ENCODE measurements around the gene SMPD3. TPM values are rescaled to one million over a fixed set of nuclear protein-coding genes. Genes with fewer than 3 reads are reported as not detected.

The SMPD3 gene
- total RNA-seq, 1 experiment from 2014 or later = 0.04 TPM

- Histone ChIP-seq H3K27ac (no peak overlapping the region), H3K27me3 (no peaks in the 10 kb centered on the region), H3K9me3 (replicated peaks) (no peaks in the 10 kb centered on the region), H3K36me3 (no peaks in the 10 kb centered on the region), H3K4me1 (no peaks in the 10 kb centered on the region), H3K4me3 (no peak overlapping the region)
- DNase-seq = no peak
Measured at GRCh38 chr16:68480084-68480995, 32.0 kb upstream of the SMPD3 start.

- no peak overlapping the region for H3K27ac ChIP-seq
- no peaks in the 10 kb centered on the region for H3K9me3 ChIP-seq (replicated peaks)
- no peak for DNase-seq
- H3K4me3 ChIP-seq = no peak overlapping the region
- no peaks in the 10 kb centered on the region for H3K27me3 ChIP-seq
- no peaks in the 10 kb centered on the region for H3K36me3 ChIP-seq
- no peaks in the 10 kb centered on the region for H3K4me1 ChIP-seq
Measured at GRCh38 chr16:68479271-68479670, 31.0 kb upstream of the SMPD3 start.

- Histone ChIP-seq H3K4me3 (no peak overlapping the region), H3K4me1 (no peaks in the 10 kb centered on the region), H3K9me3 (replicated peaks) (no peaks in the 10 kb centered on the region)
Measured at GRCh38 chr16:68478526-68479250, 30.4 kb upstream of the SMPD3 start.

GRCh38 chr16:68475071-68475470 is 26.8 kb upstream of the SMPD3 start:
- DNase-seq = no peak
- no peak overlapping the region for H3K4me3 ChIP-seq
- no peak overlapping the region for H3K27ac ChIP-seq
- no peaks in the 10 kb centered on the region for H3K4me1 ChIP-seq
- no peaks in the 10 kb centered on the region for H3K27me3 ChIP-seq
- H3K9me3 ChIP-seq (replicated peaks) = no peaks in the 10 kb centered on the region
- no peaks in the 10 kb centered on the region for H3K36me3 ChIP-seq

More at GRCh38 chr16:68478526-68479250, 30.4 kb upstream of the SMPD3 start:
- Histone ChIP-seq H3K27ac (no peak overlapping the region), H3K36me3 (no peaks in the 10 kb centered on the region), H3K27me3 (no peaks in the 10 kb centered on the region)
- no peak for DNase-seq

GRCh38 chr16:68473358-68474070 is 25.2 kb upstream of the SMPD3 start:
- no peaks in the 10 kb centered on the region for H3K4me1 ChIP-seq
- H3K27ac ChIP-seq = no peak overlapping the region
- no peaks in the 10 kb centered on the region for H3K36me3 ChIP-seq
- no peaks in the 10 kb centered on the region for H3K9me3 ChIP-seq (replicated peaks)
- H3K4me3 ChIP-seq = no peak overlapping the region
- no peak for DNase-seq
- H3K27me3 ChIP-seq = no peaks in the 10 kb centered on the region

GRCh38 chr16:68472581-68472980 is 24.3 kb upstream of the SMPD3 start:
- Histone ChIP-seq H3K4me3 (no peak overlapping the region), H3K4me1 (no peaks in the 10 kb centered on the region), H3K27me3 (no peaks in the 10 kb centered on the region), H3K9me3 (replicated peaks) (no peaks in the 10 kb centered on the region), H3K27ac (no peak overlapping the region), H3K36me3 (no peaks in the 10 kb centered on the region)
- no peak for DNase-seq

- no peaks in the 10 kb centered on the region for H3K36me3 ChIP-seq
Measured at GRCh38 chr16:68470461-68471150, 22.3 kb upstream of the SMPD3 start.

GRCh38 chr16:68469796-68470460 is 21.6 kb upstream of the SMPD3 start:
- Histone ChIP-seq H3K27ac (no peak overlapping the region), H3K4me1 (no peaks in the 10 kb centered on the region), H3K9me3 (replicated peaks) (no peaks in the 10 kb centered on the region), H3K4me3 (no peak overlapping the region), H3K27me3 (no peaks in the 10 kb centered on the region), H3K36me3 (no peaks in the 10 kb centered on the region)
- no peak for DNase-seq

More at GRCh38 chr16:68470461-68471150, 22.3 kb upstream of the SMPD3 start:
- no peak overlapping the region for H3K27ac ChIP-seq
- H3K9me3 ChIP-seq (replicated peaks) = no peaks in the 10 kb centered on the region
- no peaks in the 10 kb centered on the region for H3K4me1 ChIP-seq
- no peak for DNase-seq
- no peaks in the 10 kb centered on the region for H3K27me3 ChIP-seq
- H3K4me3 ChIP-seq = no peak overlapping the region

GRCh38 chr16:68468842-68469241 is 20.5 kb upstream of the SMPD3 start:
- DNase-seq = no peak
- H3K27ac ChIP-seq = no peak overlapping the region
- H3K9me3 ChIP-seq (replicated peaks) = no peaks in the 10 kb centered on the region
- H3K36me3 ChIP-seq = no peaks in the 10 kb centered on the region
- no peak overlapping the region for H3K4me3 ChIP-seq
- no peaks in the 10 kb centered on the region for H3K4me1 ChIP-seq
- no peaks in the 10 kb centered on the region for H3K27me3 ChIP-seq

- H3K36me3 ChIP-seq = no peaks in the 10 kb centered on the region
- DNase-seq = no peak
Measured at GRCh38 chr16:68466174-68466573, 17.9 kb upstream of the SMPD3 start.

GRCh38 chr16:68463904-68464303 is 15.6 kb upstream of the SMPD3 start:
- no peaks in the 10 kb centered on the region for H3K27me3 ChIP-seq
- no peaks in the 10 kb centered on the region for H3K9me3 ChIP-seq (replicated peaks)
- no peak for DNase-seq
- no peaks in the 10 kb centered on the region for H3K36me3 ChIP-seq
- H3K27ac ChIP-seq = no peak overlapping the region
- H3K4me1 ChIP-seq = no peaks in the 10 kb centered on the region
- no peak overlapping the region for H3K4me3 ChIP-seq

More at GRCh38 chr16:68466174-68466573, 17.9 kb upstream of the SMPD3 start:
- no peaks in the 10 kb centered on the region for H3K4me1 ChIP-seq
- H3K27ac ChIP-seq = no peak overlapping the region
- H3K9me3 ChIP-seq (replicated peaks) = no peaks in the 10 kb centered on the region
- H3K27me3 ChIP-seq = no peaks in the 10 kb centered on the region
- no peak overlapping the region for H3K4me3 ChIP-seq

- no peak overlapping the region for H3K27ac ChIP-seq
- H3K4me3 ChIP-seq = no peak overlapping the region
- no peaks in the 10 kb centered on the region for H3K36me3 ChIP-seq
- no peaks in the 10 kb centered on the region for H3K9me3 ChIP-seq (replicated peaks)
- no peaks in the 10 kb centered on the region for H3K27me3 ChIP-seq
- no peaks in the 10 kb centered on the region for H3K4me1 ChIP-seq
- no peak for DNase-seq
Measured at GRCh38 chr16:68460067-68460466, 11.8 kb upstream of the SMPD3 start.

GRCh38 chr16:68459457-68459856 is 11.1 kb upstream of the SMPD3 start:
- Histone ChIP-seq H3K27me3 (no peaks in the 10 kb centered on the region), H3K36me3 (no peaks in the 10 kb centered on the region)

GRCh38 chr16:68458551-68458950 is 10.2 kb upstream of the SMPD3 start:
- no peak for DNase-seq
- Histone ChIP-seq H3K27ac (no peak overlapping the region), H3K4me1 (no peaks in the 10 kb centered on the region), H3K9me3 (replicated peaks) (no peaks in the 10 kb centered on the region), H3K27me3 (no peaks in the 10 kb centered on the region), H3K4me3 (no peak overlapping the region), H3K36me3 (no peaks in the 10 kb centered on the region)

More at GRCh38 chr16:68459457-68459856, 11.1 kb upstream of the SMPD3 start:
- H3K4me1 ChIP-seq = no peaks in the 10 kb centered on the region
- H3K4me3 ChIP-seq = no peak overlapping the region
- DNase-seq = no peak
- H3K27ac ChIP-seq = no peak overlapping the region
- H3K9me3 ChIP-seq (replicated peaks) = no peaks in the 10 kb centered on the region
